HG03469 (cell line): ENCODE results near the gene RGS4.

Source experiments
- ATAC-seq: cut with Tn5 transposase; IDR thresholded peaks from one replicate; pipeline ENCODE4 v1.9.1; 2021; ENCODE audit warnings: mild to moderate bottlenecking, moderate library complexity, moderate number of reproducible peaks; ENCODE audit not compliant: unreplicated experiment

RGS4 gene

GRCh38 chr1:163069142-163069541, at the start of gene RGS4:
RGS4 (plus strand) TSS chr1:163069361; CDS start chr1:163069485, 124 bp downstream.
- ATAC-seq, result no peak

- no peak for ATAC-seq
Observed at GRCh38 chr1:163022129-163022528, 47.0 kb upstream of the RGS4 start.

GRCh38 chr1:163027610-163028009, 41.6 kb upstream of the RGS4 start:
- ATAC-seq, result no peak

GRCh38 chr1:163029901-163030300, 39.3 kb upstream of the RGS4 start:
- no peak for ATAC-seq

- no peak for ATAC-seq
Observed at GRCh38 chr1:163035446-163036249, 33.5 kb upstream of the RGS4 start.

- no peak for ATAC-seq
Observed at GRCh38 chr1:163036671-163037070, 32.5 kb upstream of the RGS4 start.

- ATAC-seq, result no peak
Observed at GRCh38 chr1:163038928-163039706, 30.0 kb upstream of the RGS4 start.

- no peak for ATAC-seq
Observed at GRCh38 chr1:163039707-163040093, 29.5 kb upstream of the RGS4 start.

GRCh38 chr1:163046071-163046470, 23.1 kb upstream of the RGS4 start:
- ATAC-seq, result no peak

GRCh38 chr1:163047951-163048659, 21.1 kb upstream of the RGS4 start:
- no peak for ATAC-seq

- ATAC-seq, result no peak
Observed at GRCh38 chr1:163048869-163049268, 20.3 kb upstream of the RGS4 start.

- ATAC-seq, result no peak
Observed at GRCh38 chr1:163049296-163049695, 19.9 kb upstream of the RGS4 start.

- no peak for ATAC-seq
Observed at GRCh38 chr1:163050496-163050895, 18.7 kb upstream of the RGS4 start.

- no peak for ATAC-seq
Observed at GRCh38 chr1:163054181-163054591, 15.0 kb upstream of the RGS4 start.

GRCh38 chr1:163055005-163055404, 14.2 kb upstream of the RGS4 start:
- no peak for ATAC-seq

GRCh38 chr1:163055531-163055930, 13.6 kb upstream of the RGS4 start:
- no peak for ATAC-seq

GRCh38 chr1:163056831-163057230, 12.3 kb upstream of the RGS4 start:
- no peak for ATAC-seq

- no peak for ATAC-seq
Observed at GRCh38 chr1:163060343-163061007, 8.7 kb upstream of the RGS4 start.

GRCh38 chr1:163063143-163063542, 6.0 kb upstream of the RGS4 start:
- ATAC-seq, result no peak

GRCh38 chr1:163063610-163064009, 5.6 kb upstream of the RGS4 start:
- ATAC-seq, result no peak

- ATAC-seq, result no peak
Observed at GRCh38 chr1:163066168-163066567, 3.0 kb upstream of the RGS4 start.
